Activated CD4-positive, alpha-beta T cell treated with anti-CD3 and anti-CD28 coated beads, Interleukin-2, Interleukin-6, amounts not matched to agents 100 ng/mL and 50 ng/mL, durations not matched to agents 16 hours and 8 hours (primary cell): Measurements from ENCODE around the gene GRB14.

ENCODE experiments used
- DNase-seq: peaks from one replicate; pipeline ENCODE4 v3.0.0-alpha.2; 2020

GRB14 gene

DNA sequence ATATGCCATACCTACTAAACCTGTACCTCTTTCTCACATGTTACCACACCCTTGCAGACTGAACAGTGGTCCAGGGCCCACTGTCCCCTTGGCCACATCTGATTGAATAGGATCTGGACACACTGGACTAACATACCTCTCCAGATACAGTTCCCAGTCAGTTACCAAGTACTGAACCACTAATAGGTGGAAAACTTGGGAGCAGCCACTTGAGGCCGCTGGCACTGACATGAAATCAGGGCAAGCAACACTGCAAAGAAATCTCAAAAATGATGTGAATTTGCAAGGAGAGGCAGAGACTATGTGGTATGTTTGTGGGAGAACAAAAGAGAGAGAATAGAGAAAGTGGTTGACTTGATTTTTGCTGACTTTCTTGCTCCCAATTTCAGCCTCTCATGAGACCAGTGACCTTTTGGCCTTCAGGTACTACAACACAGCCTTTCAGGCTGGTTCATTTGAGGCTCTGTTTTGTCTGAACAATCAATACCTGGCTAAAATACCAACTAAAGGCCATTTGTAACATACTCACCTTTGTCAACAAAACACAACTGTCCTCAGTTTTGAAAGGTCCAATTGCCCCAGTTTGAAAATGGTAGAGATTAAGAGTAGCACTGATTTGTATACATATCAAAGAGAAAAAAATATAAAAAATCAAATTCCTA, 7.8 kb downstream of the GRB14 start:
- no peak for DNase-seq

DNA sequence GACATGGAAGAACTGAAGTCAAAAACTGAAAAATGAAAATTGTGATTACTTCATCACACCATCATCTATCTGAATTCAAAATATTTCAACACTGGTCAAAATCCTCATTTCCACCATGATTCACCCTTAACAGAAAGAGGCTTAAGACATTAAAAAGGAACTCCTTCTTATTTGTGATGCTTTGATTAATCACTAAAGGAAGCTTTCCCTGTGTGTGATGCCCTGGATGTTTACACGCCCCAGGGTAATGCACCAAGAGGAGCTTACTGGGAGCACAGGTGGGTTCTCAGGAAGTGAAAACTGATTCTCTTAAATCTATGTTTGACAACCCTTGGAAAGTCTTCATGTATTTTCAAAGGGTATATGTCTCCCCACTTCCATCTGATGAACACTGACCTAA, 11.5 kb downstream of the GRB14 start:
- no peak for DNase-seq

DNA sequence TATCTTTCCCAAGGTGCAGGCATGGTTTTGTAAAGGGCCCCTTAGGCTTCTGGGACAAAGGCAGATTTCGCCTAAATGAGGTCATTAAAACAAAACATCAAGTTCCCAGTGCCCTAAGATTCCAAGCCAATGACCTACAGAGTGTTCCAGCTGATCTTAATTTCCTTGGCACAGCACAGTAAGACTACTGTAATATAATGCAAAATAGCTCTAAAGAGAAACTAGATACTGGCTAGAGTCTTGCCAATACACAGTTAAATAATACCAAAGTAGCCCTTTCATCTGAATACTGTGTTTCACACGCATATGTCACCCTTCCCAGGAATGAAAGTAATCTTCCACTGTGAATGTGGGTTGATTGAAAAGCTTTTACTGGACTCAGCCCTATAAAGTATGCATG, 14.7 kb downstream of the GRB14 start:
- DNase-seq, result no peak

DNA sequence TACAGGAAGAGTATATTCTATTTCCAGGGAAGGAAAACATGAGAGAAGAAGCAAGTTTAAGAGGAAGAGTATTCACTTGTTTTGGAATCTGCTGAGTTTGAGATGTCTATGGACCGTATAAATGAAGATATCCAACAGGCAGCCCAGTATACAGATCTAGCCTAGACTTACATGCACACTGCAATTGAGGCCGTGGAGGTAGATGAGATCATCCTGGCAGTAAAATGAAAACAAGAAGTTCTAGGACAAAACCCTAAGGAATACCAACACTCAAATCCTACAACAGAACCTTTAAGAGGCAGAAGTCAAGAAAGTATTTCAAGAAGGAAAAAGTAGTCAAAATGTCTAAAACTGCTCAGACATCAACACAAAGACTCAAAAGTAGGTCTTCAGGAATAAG, 16.0 kb downstream of the GRB14 start:
- DNase-seq, result no peak

DNA sequence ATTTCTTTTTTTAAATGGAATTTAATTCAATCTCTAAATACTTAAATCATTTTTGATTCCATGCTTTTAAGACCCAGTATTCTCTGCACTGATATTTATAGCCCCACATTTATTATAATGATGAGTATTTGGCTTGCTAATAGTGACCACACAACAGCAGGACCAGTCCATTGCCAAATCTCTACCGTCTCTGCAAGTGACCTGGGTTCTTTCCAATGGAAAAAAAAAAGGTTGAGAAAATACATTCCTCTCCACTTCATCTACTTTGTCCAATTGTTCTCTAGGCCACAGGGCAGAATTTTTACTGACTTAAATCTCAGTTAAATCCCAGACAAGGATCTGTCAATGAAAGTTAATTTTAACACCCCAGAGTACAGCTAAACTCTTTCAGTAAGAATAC, 20.5 kb downstream of the GRB14 start:
- DNase-seq, result no peak

DNA sequence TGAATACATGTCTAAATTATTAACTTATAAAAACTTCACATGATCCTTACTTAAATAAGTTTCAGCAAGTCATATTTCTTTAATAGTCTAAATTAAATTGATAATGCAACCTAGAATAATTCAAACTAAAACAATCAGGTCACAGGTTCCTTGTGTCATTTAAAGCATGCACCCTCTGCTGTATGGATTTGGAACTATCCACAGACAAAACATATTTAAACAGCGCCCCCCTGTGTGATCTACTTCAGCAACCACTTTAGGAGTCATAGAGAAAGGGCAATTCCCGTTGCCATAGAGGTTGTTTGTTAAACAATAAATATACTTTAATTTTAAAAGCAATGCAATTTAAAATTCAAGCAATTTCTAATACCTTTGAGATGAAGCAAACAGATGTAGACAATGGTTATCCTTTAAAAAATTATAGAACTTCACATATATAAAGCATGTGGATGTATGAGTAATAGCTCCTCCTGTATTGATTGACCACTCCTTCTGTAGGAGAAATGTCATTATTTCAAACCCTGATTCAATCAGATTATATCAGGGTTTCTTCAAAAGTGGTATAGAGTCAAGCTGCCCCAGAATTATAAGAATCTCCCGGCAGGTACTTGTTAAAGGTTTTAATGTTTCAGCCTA, 21.2 kb downstream of the GRB14 start:
- peak; percentile 54 for DNase-seq

DNA sequence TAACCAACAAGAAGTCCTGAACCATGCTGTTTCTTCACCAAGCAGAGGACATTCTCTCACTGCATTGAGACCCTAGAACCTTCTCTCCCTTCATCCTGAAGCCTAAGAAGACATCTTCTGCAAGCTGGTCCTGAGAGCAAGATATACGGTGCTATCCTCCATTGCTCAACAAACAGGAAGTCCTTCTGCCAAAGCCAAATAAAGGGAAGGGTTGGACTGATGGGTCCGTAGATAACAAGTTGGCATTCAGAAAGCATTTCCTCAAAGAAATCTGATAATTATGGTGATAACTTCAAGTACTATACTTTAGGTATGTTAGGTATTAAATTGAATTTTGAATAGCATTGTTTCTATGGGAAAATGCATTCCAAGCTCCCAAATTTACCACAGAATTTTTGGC, 23.3 kb downstream of the GRB14 start:
- no peak for DNase-seq

DNA sequence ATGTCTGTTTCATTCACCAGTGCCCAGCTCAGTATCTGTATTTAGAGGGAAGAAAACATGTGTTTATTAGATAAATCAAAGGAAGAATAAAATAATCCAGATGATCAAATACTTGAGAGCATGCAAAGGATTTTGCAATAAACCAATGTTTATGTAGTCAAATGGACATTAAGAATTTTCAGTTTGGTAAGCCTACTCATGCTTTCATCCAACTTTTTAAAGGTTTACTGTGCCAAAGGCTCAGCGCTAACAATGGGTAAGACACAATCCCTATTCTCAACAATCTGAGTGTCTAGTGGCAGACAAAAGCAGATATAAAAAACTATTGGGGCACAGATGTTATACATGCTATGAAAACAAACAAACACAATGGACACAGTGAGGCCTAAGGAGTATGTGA, 26.3 kb downstream of the GRB14 start:
- DNase-seq, result no peak

DNA sequence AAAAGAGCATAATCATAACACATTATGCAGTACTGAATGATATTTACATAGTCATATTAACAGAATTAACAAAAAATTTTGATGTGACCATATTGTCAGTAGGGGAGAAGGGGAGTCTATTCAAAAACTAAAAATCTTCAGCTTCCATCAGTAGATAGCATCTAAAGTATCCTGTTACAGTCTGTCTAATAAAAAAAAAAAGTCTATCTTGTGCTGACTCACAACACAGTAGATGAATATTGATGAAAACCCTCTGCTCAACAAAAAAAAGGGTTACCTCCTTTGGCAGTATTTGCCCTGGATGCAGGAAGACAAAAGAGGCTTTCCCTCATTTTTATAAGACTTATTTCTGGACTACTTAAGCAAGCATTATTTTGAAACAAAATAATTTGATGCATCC, 27.3 kb downstream of the GRB14 start:
- no peak for DNase-seq

DNA sequence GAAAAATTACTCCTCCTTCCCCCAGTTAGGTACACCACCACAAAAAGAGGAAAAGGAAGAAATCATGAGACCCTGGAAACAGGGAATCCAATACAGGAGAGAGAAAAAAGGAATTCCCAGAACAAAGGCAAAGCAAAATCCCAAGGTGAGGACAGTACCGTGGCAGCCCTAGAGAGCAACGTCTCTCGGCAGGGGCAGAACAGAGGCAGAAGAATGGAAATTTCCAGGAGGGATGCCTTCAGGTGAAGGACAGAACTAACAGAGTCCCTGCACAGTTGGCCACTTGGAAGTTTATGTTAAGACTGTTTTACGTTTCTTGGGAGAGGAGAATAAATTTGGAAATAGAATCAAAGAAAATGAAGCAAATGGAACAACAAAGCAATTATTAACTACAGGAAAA, 27.7 kb downstream of the GRB14 start:
- no peak for DNase-seq

DNA sequence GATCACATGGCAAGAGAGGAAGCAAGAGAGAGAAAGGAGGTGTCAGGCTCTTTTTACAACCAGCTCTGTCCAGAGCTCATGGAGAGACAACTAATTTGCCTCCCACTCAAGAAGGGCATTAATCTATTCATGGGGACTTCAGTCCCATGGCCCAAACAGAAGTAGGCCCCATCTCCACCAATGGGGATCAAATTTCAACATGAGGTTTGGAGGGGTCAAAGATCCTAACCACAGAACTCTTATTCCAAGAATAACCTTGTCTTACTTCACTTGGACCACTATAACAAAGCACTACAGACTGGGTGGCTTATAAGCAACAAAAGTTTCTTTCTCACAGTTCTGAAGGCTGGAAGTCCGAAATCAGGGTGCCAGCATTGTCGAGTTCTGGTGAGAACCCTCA, 31.8 kb downstream of the GRB14 start:
- no peak for DNase-seq

DNA sequence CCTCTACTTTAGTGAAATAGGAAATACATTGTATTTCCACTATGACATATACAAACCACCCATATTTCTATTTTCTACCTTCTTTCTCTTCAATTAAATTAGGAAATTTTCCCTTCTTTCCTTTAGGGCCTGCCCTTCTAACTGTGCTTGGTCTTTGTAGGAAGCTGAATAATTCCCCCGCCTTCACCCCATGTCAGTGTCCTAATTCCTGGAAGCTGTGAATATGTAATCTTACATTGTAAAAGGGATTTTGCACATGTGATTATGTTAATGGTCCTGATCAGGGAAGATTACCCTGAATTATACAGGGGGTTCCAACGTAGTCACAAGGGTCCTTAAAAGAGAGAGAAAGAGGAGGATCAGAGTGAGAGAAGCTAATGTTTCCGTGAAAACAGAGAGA, 40.2 kb downstream of the GRB14 start:
- DNase-seq, result no peak

DNA sequence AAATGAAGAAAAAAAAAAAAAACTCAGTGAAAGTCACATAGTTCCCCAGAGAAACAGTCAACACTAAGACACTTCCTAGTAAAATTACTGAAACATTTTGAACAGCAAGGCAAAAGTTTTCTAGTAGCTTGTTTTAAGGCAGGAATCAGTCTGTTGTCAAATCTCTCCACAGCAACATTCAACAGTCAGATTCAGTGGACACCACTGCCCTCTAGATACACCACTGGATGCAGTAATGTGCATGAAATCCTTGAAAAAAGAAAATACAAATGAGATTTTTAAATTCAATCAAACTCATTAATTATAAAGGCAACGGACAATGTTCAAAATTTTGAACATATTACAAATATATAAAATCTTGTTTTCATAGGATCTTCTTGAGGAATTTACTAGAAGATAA, 46.4 kb downstream of the GRB14 start:
- DNase-seq, result no peak

DNA sequence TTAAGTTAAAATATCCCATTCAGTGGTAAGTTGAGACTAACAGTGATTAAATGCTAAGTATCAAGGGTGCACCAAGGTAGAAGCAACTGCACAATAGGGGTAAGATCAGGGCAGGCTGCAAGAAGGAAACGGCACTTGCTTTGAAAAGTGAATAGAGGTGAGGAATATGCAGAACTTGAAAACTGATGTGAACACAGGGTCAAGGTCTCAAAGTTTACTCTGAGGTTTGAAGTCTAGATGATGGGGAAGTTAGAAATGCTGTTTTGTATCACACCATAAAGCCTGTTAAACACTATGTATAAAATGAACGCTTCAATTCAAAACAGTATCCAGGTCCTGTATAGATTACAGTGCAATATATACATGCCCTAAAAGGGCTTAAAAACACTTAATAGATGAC, 50.8 kb downstream of the GRB14 start:
- no peak for DNase-seq

DNA sequence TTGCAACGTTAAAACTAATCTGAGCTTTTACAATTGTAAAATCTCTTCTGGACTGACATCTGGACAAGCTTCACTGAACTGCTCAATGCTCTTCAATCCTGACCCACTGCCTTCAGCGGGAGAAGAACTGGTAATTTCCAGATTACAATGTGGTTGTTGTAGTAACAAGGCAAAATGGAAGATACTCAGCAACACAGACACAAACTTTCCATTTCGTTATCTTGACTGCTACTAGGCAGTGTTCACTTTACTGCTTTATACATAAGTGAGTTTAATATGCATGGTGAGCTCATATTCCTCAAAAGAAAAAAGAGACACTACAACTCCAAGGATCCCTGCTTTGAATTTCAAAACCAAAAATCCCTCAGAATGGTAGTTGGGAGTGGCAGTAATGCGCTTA, 51.9 kb downstream of the GRB14 start:
- no peak for DNase-seq

DNA sequence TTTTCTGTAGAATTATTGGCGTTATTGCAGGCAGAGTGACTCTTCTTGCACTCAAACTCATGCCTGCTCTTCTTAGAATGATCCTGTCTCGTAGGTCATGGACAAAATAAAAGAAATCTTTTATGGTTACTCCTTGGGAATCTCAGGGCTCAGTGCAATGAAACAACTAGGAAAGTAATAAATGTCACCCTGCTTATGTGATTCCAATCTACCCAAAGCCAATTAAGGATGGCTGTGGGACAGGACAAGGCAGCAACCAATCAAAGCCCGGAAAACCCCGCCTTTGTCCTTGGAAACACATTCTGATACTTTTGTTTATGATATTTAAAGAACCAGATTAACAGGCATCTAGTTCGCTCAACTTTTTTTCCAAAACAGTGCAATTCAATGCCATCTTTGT, 53.0 kb downstream of the GRB14 start:
- no peak for DNase-seq

DNA sequence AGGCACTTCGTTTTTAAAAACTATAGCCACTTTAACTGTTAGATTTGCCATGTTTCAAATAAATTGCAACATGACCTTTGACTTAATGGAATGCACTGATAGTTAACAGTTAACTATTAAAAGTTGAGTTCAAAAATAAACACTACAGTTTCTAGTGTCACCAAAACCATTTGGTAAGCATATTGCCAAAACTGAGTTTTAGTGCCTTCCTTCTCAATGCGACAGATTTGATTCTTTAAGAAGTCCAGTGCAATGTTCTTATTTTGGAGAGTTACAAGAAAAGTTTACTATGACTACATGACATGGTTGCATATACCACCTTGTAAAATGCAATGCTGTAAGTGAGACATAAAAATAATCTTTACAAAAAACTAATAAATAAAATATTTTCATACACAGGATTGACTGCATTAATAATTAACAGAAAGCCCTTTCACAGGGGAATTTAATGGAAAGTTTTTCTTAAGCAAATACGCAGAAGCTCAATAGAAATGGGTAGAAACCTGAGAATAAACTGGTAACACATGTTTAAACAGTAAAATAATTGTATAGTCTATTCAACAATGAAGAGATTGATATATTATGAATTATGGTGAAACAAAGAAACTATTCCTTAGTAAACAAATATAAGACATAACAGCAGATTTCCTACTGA, 53.8 kb downstream of the GRB14 start:
- no peak for DNase-seq

DNA sequence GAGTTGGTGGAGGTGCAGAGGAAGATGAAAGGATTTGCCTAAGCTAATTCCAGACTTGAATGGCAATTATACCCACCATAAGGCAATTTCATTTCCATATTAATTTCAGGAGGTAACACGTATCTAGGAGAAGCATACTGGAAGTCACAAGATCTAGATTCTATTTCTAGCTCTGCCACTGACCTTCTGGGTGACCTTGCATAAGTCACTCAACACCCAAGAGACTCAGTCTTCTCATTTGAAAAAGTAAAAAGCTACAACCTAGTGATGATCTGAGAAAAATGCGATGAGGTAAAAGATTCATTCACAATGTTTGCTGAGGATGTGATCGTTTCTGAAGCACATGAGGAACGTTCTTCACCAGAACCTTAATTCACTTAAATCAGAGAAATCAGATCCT, 55.9 kb downstream of the GRB14 start:
- DNase-seq, result no peak

DNA sequence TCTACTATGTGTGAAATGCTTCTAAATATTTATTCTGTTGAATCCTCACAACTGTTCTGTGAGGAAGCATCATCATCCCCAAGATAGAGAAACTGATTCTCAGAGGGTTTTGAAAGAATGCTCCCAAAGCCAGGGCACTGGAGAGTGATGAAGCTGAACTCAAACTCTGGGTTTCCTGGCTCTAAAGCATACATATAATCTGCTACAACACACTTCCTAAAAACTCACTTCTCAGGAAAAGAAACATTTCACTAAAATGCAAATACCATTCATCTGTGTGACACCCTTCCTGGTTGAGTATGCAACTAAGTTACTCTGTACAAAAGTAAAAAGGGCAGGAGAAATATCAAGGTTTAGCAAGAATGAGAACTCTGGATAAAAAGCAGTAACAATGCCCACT, 58.6 kb downstream of the GRB14 start:
- DNase-seq, result no peak

DNA sequence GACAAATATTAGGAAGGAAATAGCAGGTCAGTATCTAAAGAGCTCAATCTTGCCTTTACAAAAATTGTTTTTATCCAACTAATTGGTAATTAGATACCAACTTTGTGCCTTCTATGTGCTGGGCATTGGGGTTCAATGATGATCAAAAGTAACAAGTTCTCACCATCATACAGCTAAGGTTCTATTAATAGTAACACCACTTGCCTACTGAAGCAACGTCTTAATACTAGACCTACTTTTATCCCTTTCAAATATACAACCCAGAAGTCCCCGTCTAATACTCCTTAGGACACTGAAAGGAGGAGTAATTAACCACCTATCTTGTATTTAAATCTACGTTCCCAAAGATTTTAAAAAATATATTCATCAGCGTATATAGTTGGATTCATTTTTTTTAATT, 59.3 kb downstream of the GRB14 start:
- no peak for DNase-seq

DNA sequence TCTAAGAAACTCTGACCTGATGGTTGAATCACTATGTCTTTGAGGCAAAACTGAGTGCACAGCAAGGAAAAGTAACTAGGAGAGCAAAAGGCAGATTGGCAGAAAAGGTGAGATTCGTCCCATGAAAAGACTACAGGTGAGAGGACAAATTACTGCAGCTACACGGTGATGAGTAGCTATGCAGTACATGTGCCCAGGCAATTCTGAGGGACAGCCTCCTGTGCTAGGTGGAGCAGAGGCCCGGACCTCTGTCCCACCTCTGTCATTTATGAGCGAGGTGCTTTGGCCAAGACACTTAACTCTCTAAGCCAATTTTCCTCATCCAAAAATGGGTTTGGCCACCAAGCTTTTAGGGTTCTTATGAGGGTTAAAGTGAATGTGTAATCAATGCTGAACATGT, 59.9 kb downstream of the GRB14 start:
- no peak for DNase-seq

DNA sequence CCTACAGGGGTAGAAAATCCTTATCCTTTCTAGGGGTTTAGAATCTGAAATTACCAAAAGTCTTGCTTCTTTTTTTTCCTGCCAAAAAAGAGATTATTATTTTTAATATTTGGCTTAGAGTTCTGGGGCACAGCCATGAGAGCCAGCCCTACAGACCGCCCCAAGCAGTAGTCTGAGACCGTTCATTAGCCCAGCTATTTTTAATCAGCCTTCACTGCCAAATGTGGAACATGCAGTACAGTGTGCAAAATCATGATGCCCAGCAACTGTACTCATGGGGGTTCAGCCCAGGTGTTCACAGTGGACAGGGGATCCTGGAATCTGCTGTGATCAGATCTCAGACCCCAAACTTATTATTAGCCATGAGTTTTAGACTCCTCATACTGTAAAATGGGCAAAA, 60.4 kb downstream of the GRB14 start:
- DNase-seq, result no peak

DNA sequence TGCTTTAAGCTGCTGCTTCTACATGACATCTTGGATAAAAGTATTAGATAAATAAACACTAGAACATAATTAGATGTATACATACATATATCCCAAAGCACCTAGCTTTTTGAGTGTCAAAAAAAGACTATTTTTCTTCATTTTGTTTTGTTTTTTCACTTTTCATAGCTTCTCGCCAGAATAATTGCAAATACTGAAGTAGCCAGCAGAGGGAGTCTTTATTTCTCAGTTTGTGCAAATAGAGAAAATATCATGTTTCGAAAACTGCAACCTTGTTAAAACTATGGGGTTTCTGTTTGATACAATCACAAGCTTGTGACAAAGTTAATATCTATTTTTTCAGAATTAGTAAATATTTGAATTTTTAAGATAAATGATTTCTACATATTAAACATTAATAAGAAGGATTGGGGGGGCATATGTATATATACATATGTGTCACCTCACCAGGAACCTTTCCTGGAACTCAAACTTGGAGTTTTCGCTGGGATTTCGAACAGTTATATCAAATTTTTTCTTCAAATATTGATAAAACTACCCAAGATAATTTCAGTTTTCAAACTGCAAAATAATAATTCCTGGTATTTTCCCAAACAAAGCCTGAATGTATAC, 61.0 kb downstream of the GRB14 start:
- DNase-seq, result peak; percentile 2

DNA sequence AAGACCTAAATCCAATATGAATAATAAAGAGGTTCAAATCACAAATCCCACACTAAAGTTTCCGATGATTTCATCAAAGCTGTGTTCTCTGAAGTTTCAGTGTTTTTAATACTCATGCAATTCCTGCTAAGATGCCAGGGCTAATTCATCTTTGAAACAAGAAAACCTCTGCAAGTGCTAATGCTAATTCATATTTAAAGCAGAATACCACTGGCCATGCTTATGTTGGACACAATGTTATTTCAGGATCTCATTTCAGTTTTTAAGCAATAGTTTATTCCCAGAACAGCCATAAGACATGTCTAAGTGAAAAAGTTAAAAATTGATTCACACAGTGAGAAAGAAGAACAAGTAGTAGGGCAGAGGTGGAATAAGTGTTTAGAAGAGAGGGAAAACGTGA, 62.8 kb downstream of the GRB14 start:
- DNase-seq, result no peak
